Stimulated activated CD8-positive, alpha-beta memory T cell treated with anti-CD3 and anti-CD28 coated beads, Interleukin-4, amount 100 ng/mL, for 48 hours (primary cell): ENCODE results near the gene ARHGEF16.

Experiments
- DNase-seq: peaks from one replicate; pipeline ENCODE4 v3.0.0-alpha.2; 2020

The ARHGEF16 gene

DNA sequence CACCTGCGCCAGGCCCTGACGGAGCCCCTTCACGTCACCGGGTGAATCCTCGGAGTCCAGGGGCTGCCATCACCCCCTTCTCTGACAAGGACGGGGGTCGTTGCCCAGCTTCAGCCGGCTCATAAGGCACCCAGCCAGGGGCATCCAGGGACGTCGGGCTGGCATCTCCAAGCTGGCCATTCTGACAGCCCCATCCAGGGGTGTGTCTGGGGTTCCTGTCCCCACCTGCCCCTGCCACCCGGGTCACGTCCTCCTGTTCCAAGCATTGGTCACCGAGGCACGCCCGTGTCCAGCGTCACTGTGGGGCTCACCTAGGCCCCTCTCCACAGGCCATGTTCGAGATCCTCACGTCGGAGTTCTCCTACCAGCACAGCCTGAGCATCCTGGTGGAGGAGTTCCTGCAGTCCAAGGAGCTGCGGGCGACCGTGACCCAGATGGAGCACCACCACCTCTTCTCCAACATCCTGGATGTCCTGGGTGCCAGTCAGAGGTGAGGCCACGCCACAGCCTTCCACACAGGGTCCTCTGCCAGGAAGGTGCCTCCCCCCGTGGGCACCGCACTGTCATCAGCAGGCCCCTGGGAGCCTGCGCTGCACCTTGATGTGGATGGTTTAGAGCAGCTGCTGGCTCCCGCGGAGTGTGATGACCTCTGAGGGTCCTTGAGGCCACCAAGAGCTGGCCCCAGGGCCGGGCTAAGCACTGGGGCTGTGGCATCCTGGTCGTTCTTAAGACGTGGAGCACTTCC lies 14.8 kb downstream of the ARHGEF16 start:
- no peak for DNase-seq

GRCh38 chr1:3469849-3470649 lies 15.6 kb downstream of the ARHGEF16 start:
- no peak for DNase-seq

GRCh38 chr1:3470650-3471355 lies 16.3 kb downstream of the ARHGEF16 start:
- no peak for DNase-seq

GRCh38 chr1:3471356-3472087 lies 17.1 kb downstream of the ARHGEF16 start:
- no peak for DNase-seq

- no peak for DNase-seq
Observed at GRCh38 chr1:3472088-3472850, 17.8 kb downstream of the ARHGEF16 start.

- DNase-seq: no peak
Observed at GRCh38 chr1:3472906-3473305, 18.4 kb downstream of the ARHGEF16 start.

DNA sequence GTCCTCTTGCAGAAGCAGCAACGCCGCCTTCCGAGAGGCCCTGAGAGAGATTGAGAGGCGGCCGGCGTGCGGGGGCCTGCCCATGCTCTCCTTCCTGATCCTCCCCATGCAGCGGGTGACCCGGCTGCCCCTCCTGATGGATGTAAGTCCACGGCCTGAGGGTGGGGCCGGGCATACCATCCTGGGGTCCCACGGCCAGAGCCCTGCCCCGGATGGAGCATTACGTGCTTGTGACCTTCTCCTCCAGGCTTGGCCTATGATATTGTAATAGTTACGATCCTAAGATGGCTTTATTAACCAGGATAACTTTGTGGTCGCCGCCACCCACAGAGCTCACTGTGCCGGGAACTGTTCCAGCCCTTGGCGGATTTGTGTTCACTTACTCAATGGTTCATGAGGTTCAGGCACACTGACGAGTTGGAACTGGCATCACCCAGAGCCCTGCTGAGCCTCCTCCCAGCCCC lies 18.9 kb downstream of the ARHGEF16 start:
- no peak for DNase-seq

DNA sequence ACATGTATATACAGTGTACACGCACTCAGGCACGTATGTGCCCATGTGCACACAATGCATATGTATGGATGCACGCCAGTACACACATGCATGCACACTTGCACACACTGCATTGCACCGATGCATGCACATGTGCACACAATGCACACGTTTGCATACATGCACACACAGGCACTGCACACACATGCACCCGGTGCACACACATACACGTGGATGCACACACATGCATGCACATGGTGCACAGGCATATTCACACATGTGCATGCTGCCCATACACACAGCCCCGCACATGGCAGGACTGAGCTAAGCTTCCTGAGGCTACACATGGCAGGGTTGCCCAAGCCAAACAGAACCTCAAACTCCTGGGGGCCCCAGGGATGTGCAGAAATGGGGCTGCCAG lies 19.6 kb downstream of the ARHGEF16 start:
- DNase-seq: no peak

DNA sequence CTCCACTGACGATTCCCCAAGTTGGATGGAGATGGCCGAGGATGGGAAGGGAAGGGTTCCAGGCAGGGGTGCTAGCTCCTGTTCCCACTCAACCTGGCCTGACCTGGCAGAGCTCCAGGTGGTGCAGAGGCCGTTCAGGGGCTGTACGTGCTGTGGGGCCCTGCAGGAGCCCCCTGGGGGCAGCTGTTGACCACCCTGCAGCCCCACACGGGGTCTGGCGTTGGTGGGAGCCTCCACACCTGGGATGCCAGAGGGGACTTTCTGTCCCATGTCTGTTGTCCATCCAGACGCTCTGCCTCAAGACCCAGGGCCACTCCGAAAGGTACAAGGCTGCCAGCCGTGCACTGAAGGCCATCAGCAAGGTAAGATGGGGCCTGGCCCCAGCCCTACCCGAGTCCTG lies 20.0 kb downstream of the ARHGEF16 start:
- no peak for DNase-seq

GRCh38 chr1:3475839-3476573 lies 21.5 kb downstream of the ARHGEF16 start:
- no peak for DNase-seq

DNA sequence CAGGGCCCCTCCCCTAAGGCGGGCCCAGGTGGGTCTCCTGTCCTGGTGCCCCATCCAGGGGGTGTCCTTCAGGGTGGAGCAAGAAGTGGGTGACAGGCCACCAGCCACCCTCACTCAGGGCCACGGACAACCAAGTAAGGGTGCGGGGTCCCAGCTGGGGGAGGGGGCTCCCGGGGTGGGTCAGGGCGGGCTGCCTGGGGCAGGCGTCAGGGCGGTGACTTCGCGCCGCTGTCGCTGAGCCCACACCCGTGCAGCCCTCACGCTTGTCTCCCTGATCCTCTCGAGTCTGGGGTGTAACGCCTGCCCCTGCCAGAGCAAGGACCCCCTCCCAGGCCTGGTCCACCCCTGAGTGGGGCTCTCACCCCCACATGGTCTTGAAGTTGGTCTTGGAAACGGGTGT lies 22.2 kb downstream of the ARHGEF16 start:
- DNase-seq: no peak

- DNase-seq: no peak
Observed at GRCh38 chr1:3477241-3477995, 23.0 kb downstream of the ARHGEF16 start.

- DNase-seq: no peak
Observed at GRCh38 chr1:3478187-3478586, 23.7 kb downstream of the ARHGEF16 start.

DNA sequence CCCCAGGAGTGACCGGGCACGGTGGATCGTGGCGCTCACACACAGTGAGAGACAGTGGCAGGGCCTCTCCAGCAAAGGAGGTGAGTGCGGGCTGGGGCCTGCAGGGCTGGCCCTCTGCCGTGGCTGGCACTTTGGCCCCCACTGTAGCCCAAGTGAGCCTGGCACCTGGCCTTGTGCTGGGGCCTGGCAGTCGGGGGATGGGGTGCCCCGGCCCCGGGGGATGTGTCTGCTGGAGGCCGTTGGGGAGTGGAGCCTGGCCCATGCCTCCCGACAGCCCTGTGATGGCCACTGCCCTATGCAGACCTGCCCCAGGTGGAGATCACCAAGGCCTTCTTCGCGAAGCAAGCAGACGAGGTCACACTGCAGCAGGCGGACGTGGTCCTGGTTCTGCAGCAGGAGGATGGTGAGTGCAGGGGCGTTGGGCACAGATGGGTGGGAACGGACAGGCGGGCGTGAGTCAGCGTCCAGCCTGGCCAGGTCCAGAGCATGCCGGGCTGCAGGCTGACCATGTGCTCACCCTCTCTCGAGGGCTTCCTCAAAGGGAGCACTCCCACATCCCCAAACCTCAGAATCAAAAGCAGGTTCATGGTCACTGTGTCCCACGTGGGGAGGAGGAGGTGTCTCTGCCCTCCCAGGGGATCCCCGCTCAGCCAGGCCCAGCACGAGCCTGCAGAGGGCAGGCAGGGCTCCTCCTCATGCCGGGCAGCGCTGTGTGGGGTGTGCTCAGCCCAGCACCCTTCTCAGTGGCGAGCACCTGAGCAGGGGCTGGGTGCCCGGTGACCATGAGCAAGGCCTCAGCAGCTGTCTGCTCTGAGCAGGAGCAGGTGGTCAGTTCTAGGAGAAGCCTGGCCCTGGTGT lies 25.3 kb downstream of the ARHGEF16 start:
- DNase-seq: no peak

DNA sequence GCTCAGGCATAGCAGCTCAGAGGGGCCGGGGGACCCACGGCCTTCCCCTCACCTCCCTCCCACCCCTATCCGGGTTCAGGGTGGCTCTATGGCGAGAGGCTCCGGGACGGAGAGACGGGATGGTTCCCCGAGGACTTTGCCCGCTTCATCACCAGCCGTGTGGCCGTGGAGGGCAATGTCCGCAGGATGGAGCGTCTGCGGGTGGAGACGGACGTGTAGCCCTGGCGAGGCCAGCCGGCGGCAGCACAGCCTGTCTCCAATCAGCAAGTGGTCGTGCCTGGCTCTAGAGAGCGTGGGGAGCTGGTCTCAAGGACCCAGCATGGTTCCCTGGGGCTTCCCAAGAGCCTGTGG lies 25.9 kb downstream of the ARHGEF16 start:
- no peak for DNase-seq

DNA sequence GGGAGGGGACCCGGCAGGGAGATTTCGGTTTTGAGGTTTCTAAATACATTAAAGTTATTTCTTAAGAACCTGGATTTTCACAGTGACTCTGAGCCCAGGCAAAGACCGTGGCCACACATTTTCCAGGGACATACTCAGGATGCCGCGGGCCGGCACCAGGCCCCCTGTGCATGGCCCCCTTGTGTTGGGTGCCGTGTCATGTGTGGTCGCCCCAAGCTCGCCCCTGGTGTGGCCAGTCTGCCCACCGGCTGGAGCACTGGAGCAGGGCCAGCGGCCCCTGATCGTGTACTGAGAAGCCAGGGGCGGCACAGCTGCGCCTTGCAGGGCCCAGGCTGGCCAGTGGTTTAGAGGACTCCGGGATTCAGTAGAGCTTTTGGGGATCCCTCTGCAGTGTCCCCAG lies 26.6 kb downstream of the ARHGEF16 start:
- DNase-seq: no peak

- no peak for DNase-seq
Observed at GRCh38 chr1:3481836-3482375, 27.4 kb downstream of the ARHGEF16 start.

GRCh38 chr1:3482378-3482849 lies 27.9 kb downstream of the ARHGEF16 start:
- peak; percentile 36 for DNase-seq

DNA sequence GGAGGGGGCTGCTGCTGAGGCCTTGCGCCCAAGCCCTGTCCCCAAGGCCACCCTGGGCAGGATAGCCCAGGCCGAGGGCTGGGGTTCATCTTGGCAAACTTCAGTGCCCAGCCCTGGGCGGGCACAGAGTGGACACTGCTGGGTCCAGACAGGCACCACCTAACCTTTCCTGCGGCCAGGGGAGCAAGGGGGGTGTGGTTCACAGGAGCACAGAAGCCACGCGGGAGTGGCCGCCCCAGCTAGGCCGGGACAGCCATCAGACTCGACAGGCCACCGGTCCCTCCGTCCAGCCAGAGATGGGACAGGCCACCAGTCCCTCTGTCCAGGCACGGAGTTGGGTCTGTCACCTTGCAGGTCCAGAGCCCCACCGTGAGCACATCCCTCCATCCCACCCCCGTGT lies 28.9 kb downstream of the ARHGEF16 start:
- DNase-seq: no peak
